Measurements from ENCODE around the gene SSTR5.

DNA sequence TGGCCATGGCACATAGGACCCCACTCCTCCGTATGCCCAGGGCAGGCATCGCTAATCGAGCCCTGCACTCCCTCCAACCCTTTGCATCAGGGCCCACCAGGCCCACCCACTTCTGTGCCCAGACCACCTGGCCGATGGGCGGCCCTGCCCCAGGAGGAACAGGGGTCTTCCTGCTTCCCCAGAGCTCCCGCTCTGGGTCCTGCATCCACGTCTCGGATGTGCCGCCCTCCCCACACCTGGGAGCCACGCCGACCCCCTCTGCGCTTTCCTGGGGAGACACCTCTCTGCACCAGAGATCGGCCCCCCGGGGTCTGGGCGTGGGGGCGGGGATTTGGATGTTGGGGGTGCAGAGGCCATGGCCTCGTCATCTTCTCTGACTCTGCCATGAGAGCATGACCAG lies 21.1 kb upstream of the SSTR5 start:
- TF ChIP-seq CTCF (IDR thresholded peaks at IDR 0.05) (no peak), ZFX (IDR thresholded peaks at IDR 0.05; ENCODE audit: borderline replicate concordance) (no peak)

Data from 22Rv1 (cell line).